ENCODE measurements around the gene CFC1.
"Not testable (repeated sequence)": the region's sequence is repeated elsewhere in the genome, so short reads cannot be mapped to it uniquely, and the experiment has no call there.

- TF ChIP-seq EZH2 (IDR thresholded peaks at IDR 0.05; ENCODE audit: borderline replicate concordance, low read depth, low read length, poor library complexity, severe bottlenecking), result not testable (repeated sequence)
- TF ChIP-seq, protein P1, sequence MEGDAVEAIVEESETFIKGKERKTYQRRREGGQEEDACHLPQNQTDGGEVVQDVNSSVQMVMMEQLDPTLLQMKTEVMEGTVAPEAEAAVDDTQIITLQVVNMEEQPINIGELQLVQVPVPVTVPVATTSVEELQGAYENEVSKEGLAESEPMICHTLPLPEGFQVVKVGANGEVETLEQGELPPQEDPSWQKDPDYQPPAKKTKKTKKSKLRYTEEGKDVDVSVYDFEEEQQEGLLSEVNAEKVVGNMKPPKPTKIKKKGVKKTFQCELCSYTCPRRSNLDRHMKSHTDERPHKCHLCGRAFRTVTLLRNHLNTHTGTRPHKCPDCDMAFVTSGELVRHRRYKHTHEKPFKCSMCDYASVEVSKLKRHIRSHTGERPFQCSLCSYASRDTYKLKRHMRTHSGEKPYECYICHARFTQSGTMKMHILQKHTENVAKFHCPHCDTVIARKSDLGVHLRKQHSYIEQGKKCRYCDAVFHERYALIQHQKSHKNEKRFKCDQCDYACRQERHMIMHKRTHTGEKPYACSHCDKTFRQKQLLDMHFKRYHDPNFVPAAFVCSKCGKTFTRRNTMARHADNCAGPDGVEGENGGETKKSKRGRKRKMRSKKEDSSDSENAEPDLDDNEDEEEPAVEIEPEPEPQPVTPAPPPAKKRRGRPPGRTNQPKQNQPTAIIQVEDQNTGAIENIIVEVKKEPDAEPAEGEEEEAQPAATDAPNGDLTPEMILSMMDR (conservative IDR thresholded peaks at IDR 0.05; ENCODE audit: low read depth, low read length), result not testable (repeated sequence)
These were observed at the start of gene CFC1 for GRCh38 chr2:130599393-130599792.

Data from A673 (cell line).